Activated gamma-delta T cell treated with anti-CD3 and anti-CD28 coated beads, Interleukin-2, amount 50 U/mL, for 16 hours (primary cell): ENCODE data around the gene ZNF415.
"Not testable (repeated sequence)": the region's sequence is repeated elsewhere in the genome, so short reads cannot be mapped to it uniquely, and the experiment has no call there.

Experiments used
- DNase-seq: peaks from one replicate; pipeline ENCODE4 v3.0.0-alpha.2; 2020; ENCODE audit warnings: low read depth

The ZNF415 gene

GRCh38 chr19:53102756-53103233 is 29.9 kb downstream of the ZNF415 start:
- no peak for DNase-seq

- no peak for DNase-seq
Measured at GRCh38 chr19:53102206-53102755, 30.4 kb downstream of the ZNF415 start.

GRCh38 chr19:53101518-53101917 is 31.2 kb downstream of the ZNF415 start:
- DNase-seq: no peak

GRCh38 chr19:53098570-53098969 is 34.1 kb downstream of the ZNF415 start:
- not testable (repeated sequence) for DNase-seq

- DNase-seq: not testable (repeated sequence)
Measured at GRCh38 chr19:53096982-53097690, 35.6 kb downstream of the ZNF415 start.

GRCh38 chr19:53096579-53096978 is 36.1 kb downstream of the ZNF415 start:
- DNase-seq: not testable (repeated sequence)

GRCh38 chr19:53094754-53095575 is 37.7 kb downstream of the ZNF415 start:
- DNase-seq: no peak

- DNase-seq: no peak
Measured at GRCh38 chr19:53092723-53093122, 40.0 kb downstream of the ZNF415 start.

GRCh38 chr19:53091413-53092254 is 41.1 kb downstream of the ZNF415 start:
- DNase-seq: no peak

GRCh38 chr19:53088091-53088490 is 44.6 kb downstream of the ZNF415 start:
- DNase-seq: no peak

GRCh38 chr19:53086949-53087348 is 45.8 kb downstream of the ZNF415 start:
- DNase-seq: no peak

- DNase-seq: no peak
Measured at GRCh38 chr19:53085496-53085895, 47.2 kb downstream of the ZNF415 start.

GRCh38 chr19:53082929-53083328 is 49.8 kb downstream of the ZNF415 start:
- DNase-seq: no peak

- DNase-seq: no peak
Measured at GRCh38 chr19:53079313-53079924, 53.3 kb downstream of the ZNF415 start.

GRCh38 chr19:53078668-53079067 is 54.0 kb downstream of the ZNF415 start:
- DNase-seq: no peak

- DNase-seq: no peak
Measured at GRCh38 chr19:53076984-53077383, 55.7 kb downstream of the ZNF415 start.

GRCh38 chr19:53068834-53069233 is 63.9 kb downstream of the ZNF415 start:
- DNase-seq: no peak

- no peak for DNase-seq
Measured at GRCh38 chr19:53068199-53068598, 64.5 kb downstream of the ZNF415 start.

GRCh38 chr19:53057904-53058580 is 74.7 kb downstream of the ZNF415 start:
- no peak for DNase-seq
